Anterior cingulate cortex (tissue), 58 donors: ENCODE data around the gene LCMT1.
A peak's percentile ranks its signal among the peaks of the same experiment; 100 is the strongest.
"Not testable (repeated sequence)": the region's sequence is repeated elsewhere in the genome, so short reads cannot be mapped to it uniquely, and the experiment has no call there.

Source experiments
- DNase-seq, 58 donors: peaks; one replicate each; lab custom pipeline; 2025; lab: John Stamatoyannopoulos, UW

Gene LCMT1

GRCh38 chr16:25135254-25135878 is 23.8 kb downstream of the LCMT1 start:
- DNase-seq = peak in 2 of 58 donors; percentile 5 to 27

- DNase-seq = no peak
Measured at GRCh38 chr16:25138130-25138529, 26.6 kb downstream of the LCMT1 start.

DNA sequence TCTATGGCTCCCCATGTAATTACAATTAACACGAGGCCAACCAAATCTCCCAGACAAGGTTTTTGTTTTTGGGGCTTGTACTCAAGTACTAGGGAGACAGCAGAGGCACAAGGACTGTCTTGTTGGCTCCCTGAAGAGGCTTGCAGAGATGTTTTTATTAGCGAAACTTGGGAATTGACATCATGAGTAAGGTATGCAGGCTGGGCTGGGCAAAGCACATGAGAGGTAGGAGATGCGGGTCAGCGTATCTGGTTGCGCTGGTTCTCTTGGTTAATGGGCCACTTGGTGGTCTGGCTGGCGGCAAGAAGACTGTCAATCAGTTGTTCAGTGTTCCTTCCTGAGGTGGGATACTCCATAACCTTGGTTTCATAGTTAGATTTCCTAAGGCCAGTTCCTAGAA is 28.9 kb downstream of the LCMT1 start:
- DNase-seq = no peak

DNA sequence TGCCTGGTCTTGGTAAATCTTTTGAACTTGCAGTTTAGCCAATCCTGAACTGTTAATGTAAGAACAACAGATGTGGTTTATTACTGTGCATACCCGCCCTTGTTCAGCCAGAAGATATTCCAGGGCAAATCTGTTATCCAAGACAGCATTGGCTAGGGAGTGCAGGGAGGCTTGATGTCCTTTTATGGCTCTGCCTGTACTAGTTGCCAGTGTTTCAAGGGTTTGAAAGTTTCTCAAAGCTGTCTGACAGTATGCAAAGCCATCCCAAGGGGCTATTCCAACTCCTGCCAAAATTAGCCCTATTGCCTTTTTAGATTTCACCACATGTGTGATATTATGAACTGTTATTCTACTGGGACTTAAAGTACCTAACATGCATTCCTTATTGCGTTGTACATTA is 30.1 kb downstream of the LCMT1 start:
- DNase-seq = no peak

GRCh38 chr16:25143928-25144327 is 32.4 kb downstream of the LCMT1 start:
- no peak for DNase-seq

GRCh38 chr16:25148568-25149215 is 37.1 kb downstream of the LCMT1 start:
- DNase-seq = no peak

- DNase-seq = no peak
Measured at GRCh38 chr16:25151996-25152395, 40.5 kb downstream of the LCMT1 start.

DNA sequence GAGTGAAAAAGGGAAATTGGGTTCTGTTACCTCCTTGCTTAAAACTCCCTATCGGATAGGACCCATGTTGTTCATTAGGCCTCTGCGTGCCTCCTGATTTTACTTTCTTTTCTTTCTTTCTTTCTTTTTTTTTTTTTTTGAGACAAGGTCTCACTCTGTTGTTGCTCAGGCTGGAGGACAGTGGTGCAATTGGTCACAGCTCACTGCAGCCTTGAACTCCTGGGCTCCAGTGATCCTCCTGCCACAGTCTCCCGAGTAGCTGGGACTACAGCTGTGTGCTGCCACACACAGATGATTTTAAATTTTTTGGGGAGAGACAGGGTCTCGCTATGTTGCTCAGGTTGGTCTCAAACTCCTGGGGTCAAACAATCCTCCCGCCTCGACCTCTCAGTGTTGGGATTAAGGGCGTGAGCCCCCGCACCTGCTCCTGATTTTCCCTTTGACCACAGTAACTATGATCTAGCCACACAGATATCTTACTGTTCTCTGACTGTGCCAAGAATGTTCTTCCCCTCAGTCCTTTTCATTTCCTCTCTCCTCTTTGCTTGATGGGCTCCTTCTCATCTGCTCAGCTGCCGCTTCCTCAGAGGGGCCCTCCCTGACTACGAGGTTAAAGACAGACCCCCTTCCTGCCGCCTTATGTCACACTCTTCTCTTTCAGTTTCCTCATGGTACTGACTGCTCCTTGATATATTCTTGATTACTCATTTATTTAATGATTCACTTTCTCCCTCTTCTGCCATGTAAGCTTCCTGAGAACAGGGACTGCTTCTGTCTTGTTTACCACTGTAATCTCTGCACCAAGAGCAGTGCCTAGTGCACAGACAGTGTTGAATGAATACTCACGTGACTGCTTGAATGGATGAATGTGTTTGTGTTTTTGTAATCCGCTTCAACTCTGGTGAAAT is 44.3 kb downstream of the LCMT1 start:
- DNase-seq = no peak

- DNase-seq = no peak
Measured at GRCh38 chr16:25157271-25157875, 45.8 kb downstream of the LCMT1 start.

- DNase-seq = no peak
Measured at GRCh38 chr16:25158401-25158800, 46.9 kb downstream of the LCMT1 start.

GRCh38 chr16:25161753-25162367 is 50.3 kb downstream of the LCMT1 start:
- DNase-seq = no peak

DNA sequence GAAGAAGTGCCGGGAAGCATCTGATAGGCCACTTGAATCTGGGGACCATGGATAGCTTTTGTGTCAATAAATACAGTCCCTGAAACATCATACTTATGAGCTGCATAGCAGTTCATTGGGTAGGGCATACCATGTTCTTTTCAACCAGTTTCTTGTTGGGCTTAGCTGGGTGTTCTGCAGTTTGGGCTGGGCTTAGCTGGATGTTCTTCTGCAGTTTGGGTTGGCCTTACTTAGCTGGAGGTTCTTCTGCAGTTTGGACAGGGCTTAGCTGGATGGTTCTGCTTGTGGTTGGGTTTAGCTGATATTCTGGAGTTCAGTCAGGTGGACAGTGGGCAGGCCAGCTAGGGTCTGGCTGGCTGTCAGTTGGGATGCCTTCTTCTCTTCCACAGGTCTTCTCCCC is 52.1 kb downstream of the LCMT1 start:
- no peak for DNase-seq

DNA sequence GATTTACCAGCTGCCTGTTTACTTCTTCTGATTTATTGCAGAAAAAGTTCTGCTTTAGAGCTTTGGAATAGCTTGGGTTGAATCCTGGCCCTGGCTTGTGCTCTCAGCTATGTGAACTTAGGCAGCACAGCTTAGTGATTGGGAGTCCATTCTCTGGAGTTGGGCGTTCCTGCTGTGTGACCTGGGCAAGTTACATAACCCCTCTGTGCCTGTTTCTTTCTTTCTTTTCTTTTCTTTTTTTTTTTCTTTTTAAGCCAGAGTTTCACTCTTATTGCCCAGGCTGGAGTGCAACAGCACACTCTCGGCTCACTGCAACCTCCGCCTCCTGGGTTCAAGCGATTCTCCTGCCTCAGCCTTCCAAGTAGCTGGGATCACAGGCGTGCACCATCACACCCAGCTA is 53.7 kb downstream of the LCMT1 start:
- DNase-seq = no peak

DNA sequence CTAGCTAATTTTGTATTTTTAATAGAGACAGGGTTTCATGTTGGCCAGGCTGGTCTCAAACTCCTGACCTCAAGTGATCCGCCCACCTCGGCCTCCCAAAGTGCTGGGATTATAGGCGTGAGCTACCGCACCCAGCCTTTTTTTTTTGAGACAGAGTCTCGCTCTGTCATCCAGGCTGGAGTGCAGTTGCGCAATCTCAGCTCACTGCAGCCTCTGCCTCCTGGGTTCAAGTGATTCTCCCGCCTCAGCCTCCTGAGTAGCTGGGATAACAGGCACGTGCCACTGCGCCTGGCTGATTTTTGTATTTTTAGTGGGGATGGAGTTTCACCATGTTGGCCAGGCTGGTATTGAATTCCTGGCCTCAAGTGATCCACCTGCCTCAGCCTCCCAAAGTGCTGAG is 56.4 kb downstream of the LCMT1 start:
- not testable (repeated sequence) for DNase-seq

DNA sequence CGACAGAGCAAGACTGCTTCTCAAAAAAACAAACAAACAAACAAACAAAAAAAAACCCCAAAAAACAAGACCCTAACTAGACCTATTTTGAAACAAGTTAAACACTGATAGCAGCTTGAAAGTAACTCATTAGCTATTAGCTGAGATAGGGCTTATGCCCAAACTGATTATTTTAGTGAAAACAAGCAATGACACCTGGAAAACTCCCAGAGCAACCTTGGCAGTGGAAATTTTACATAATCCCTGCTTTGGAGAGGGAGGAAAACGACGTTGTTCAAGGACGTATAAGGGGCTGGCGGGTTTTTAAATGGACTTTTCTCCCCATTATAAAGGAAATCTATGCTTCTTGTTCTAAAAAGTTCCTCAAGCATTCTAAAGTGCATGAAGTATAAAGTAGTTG is 59.8 kb downstream of the LCMT1 start:
- no peak for DNase-seq

- no peak for DNase-seq
Measured at GRCh38 chr16:25172831-25173230, 61.3 kb downstream of the LCMT1 start.

GRCh38 chr16:25174285-25174684 is 62.7 kb downstream of the LCMT1 start:
- no peak for DNase-seq

DNA sequence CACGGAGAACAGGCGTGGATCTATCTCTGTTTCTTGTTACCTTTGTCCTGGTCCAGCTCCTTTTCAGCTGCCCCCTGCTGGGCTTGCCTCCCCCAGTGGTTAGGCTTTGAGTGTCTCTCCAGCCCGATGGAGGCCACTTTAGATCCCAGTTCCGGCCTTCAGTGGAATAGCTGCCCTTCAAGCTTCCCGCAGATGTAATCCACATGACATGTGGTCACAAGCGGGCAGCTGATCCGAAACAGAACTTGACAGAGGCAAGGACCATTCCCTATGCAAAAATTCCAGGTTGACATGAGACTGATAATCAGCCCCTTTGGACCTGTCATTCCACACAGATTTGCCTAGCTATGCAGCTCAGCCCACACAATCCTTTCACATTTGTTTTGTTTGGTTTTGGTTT is 64.6 kb downstream of the LCMT1 start:
- no peak for DNase-seq

DNA sequence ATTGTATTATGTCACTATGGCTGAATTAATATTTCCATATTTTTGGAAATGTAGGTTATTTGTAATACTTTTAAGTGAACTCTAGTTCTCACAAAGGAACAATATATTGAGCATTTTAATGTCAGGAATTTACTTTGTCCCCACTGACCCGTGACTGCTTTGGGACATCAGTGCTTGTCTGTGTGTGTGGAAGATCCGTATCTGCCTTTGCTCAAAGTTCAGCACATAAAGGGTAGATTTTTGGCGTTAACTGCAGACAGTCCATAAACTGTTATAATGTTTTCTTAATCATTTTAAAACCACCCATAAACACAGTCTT is 65.9 kb downstream of the LCMT1 start:
- no peak for DNase-seq

GRCh38 chr16:25177831-25178688 is 66.5 kb downstream of the LCMT1 start:
- DNase-seq = no peak
